HG03097 (cell line): ENCODE measurements around the gene CATSPERD.

ENCODE experiments used
- ATAC-seq: cut with Tn5 transposase; IDR thresholded peaks from one replicate; pipeline ENCODE4 v1.9.1; 2021; ENCODE audit not compliant: unreplicated experiment, low FRiP score

CATSPERD gene

DNA sequence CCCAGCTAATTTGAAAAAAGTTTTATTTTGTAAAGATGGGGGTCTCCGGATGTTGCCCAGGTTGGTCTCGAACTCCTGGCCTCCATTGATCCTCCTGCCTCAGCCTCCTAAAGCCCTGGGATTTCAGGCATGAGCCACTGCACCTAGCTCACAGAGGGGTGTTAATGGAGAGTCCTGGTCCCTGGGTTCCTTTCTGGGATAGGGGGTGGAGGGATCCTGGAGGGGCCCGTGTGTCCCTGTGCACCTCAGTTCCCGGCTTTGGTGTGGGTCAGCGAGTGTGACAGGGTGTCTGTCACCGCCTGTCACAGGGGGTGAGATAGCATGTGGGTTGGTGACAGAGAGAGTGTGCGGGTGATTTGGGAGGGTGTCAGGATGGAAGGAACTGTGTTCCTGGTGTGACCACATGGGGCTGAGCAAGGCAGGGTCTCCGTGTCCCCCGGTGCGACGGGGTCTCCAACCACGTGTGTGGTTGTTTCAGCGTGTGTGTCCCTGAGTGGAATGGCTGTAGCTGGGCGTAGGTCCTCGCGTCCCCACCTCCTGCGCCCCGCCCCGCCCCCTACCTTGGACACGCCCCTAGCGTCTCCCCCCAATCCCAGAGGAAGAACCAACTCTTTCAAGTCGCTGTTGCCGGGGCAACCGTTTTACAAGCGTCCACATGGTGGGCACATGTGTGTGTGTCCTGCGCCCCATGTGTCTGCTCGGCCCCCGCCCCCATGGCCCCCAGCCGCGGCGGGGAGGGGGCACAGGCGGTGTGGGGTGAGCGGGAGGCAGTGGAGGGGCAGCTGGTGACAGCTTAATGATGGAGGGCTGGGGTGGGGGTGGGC, 81.6 kb downstream of the CATSPERD start:
- ATAC-seq: no peak

DNA sequence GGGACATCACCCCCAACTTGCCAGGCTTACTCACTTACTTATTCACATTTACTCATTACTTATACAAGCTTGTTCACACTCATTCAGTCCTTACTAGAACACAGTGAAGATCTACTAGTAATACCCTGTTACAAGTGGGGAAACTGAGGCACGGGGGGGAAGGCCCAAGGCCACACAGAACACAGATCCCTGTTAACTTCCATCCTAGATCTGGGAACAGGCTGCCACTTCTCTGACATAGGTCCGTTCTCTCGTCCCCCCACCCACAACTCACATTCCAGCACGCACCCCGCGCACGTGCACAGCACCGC, 83.0 kb downstream of the CATSPERD start:
- no peak for ATAC-seq

GRCh38 chr19:5803752-5804515, 83.5 kb downstream of the CATSPERD start:
- no peak for ATAC-seq

- no peak for ATAC-seq
These were observed 84.4 kb downstream of the CATSPERD start, which contains the start of gene NRTN for GRCh38 chr19:5804516-5805461. Gene NRTN (plus strand): TSS chr19:5805067. CDS start chr19:5824166, 19,099 bp downstream.

- ATAC-seq: no peak
These were observed 85.2 kb downstream of the CATSPERD start for GRCh38 chr19:5805462-5806132.

- ATAC-seq: no peak
These were observed 85.7 kb downstream of the CATSPERD start for GRCh38 chr19:5806133-5806489.

DNA sequence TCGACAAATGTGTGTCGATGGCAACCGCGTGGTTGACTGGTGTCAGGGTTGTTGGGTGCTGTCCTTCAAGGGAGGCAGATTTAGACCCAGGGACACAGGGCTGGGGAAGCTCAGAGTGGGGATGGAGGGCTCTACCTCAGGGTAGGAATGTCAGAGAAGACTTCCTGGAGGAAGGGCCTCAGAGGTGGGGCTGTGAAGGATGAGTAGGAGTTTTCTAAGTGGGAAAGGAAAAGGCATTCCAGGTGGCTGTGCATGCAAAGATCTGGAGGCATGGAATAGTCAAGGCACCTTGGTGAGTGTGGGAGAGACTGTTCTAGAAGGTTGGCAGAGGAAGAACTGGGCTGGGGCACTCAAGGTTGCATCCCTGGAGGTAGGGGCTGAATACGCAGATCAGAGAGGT, 86.5 kb downstream of the CATSPERD start:
- no peak for ATAC-seq

GRCh38 chr19:5808120-5808816, 87.8 kb downstream of the CATSPERD start:
- ATAC-seq: no peak

GRCh38 chr19:5809053-5809452, 88.6 kb downstream of the CATSPERD start:
- no peak for ATAC-seq

DNA sequence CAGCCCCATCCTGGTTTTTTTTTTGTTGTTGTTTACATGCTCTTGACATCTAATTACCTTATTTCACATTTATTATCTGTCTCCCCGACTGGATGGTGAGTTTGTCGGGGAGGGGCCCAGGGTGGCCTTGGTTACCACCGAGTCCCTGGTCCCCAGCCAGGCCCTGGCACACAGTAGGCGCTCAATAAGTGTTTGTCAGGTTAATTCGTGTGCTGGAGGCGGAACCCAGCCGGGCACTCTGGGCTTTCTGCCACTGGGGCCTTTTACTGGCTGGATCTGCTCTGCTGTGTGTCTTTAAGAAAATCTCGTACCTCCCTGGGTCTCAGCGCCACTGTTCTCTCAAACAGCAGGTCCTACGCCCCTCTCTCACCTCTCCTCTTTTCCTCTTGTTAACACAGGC, 89.0 kb downstream of the CATSPERD start:
- ATAC-seq: no peak

DNA sequence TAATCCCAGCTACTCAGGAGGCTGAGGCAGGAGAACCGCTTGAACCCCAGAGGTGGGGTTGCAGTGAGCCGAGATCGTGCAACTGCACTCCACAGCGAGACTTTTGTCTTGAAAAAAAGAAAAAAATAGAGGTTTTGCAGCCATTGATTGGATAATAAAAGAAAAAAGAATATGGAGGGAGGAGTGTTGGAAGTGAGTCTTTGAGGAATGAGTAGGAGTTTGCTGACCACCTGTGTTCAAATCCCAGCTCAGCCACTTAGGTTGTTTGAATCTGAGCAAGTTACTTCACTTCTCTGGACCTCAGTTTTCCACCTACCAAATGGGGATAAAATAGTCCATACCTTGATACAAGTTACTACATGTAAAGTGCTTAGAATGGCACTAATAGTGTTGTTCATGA, 90.7 kb downstream of the CATSPERD start:
- ATAC-seq: no peak

DNA sequence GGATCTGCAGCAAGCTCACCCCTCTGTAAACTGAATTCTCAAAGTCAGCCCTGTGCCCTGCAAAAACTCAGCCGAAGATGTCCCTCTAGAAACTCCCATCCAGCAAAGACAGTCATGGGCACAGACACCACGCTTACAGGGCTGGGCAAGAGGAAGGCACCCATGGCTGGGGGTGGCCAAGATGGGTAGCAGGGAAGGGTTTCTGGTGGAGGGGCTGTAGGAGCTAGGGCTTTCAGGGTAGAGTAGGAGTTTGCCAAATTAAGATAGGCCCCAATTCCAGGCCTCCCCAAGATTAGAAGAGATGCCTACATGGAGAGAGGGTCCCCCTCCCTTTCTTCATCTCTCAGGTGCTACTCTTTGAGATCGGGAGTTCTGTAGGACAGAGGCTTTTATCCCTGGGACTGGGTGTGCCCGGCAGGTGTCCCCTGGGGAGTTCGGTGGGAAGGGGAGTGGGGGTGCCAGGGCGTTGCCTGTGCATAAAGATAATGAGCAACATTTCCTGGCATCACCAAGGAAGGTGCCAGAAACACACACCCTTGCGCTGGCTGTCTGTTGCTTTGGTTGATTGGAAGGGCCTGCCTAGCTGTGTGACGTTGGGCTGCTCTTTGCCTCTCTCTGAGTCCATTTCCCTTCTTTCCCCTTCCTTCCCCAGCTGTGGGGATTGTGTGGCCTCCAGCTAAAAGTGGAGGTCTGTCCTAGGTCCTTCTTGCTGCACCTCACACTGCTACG, 93.8 kb downstream of the CATSPERD start:
- no peak for ATAC-seq

DNA sequence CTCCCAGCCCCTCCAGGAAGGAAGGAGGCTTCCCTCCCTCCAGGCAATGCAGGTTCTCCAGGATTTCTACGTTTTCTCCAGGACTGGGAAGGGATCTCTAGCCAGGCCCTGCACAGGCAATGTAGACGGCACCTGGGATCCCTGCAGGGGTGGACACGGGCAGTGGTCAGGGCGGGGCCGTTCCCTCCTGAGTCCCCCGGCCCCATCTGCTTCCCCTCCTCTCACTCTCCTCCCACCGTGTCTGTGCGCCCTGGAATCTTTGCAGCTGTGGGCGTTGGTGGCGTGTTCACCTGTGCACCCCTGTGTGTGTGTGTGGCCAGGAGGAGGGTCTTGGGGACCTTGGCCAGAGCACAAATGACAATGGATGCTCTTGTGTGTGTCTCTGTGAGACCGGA, 94.4 kb downstream of the CATSPERD start:
- no peak for ATAC-seq

DNA sequence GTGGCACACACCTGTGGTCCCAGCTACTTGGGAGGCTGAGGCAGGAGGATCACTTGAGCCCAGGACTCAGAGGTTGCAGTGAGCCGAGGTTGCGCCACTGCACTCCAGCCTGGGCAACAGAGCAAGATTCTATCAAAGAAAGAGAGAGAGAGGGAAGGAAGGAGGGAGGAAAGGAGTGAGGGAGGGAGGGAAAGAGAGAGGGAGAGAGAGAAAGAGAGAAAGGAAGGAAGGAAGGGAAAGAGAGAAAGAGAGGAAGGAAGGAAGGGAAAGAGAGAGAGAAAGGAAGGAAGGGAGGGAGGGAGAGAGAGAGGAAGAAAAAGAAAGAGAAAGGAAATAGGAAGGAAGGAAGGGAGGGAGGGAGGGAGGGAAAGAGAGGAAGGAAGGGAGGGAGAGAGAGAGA, 96.8 kb downstream of the CATSPERD start:
- ATAC-seq: no peak

- ATAC-seq: no peak
These were observed 98.2 kb downstream of the CATSPERD start for GRCh38 chr19:5818594-5818993.

DNA sequence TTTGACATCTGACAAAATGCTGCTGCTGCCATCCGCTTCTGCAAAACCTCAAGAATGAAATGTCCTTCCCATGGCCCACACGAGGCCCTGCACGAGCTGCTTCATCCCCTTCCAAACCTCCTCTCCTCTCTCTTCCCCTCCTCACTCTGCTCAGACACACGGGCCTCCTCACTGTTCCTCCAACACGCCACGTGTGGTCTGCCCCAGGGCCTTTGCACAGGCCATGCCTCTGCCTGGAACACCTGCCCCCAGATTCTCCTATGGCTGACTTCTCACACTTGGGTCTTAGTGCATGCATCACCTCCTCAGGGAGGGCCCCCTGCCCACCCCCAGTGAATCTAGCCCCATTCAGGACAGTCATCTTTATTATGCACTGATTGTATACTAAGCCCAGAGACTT, 100.3 kb downstream of the CATSPERD start:
- no peak for ATAC-seq

GRCh38 chr19:5821521-5822180, 101.2 kb downstream of the CATSPERD start:
- ATAC-seq: no peak

- ATAC-seq: no peak
These were observed 101.9 kb downstream of the CATSPERD start for GRCh38 chr19:5822181-5822844.
